ENCODE results near the gene KAT2B.

DNA sequence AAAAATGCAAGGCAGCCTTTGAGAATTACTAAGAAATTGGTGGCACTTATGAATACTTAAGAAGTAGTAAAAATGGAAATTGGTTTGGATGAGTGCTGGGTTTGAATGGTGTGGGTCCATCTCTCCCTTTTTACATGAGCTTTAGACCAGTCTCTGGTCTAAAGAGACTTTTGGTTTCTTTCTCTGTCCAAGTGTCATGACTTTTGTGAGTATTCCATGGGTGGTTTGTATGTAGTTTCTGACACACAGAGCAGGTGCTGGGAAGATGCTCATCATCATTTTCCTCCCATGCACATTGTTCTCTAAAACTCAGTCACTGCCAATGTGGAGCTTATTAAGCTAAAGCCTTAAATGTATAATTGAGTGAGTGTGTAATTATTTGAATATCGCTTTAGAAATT, 63.5 kb downstream of the KAT2B start:
- TF ChIP-seq, protein P1, sequence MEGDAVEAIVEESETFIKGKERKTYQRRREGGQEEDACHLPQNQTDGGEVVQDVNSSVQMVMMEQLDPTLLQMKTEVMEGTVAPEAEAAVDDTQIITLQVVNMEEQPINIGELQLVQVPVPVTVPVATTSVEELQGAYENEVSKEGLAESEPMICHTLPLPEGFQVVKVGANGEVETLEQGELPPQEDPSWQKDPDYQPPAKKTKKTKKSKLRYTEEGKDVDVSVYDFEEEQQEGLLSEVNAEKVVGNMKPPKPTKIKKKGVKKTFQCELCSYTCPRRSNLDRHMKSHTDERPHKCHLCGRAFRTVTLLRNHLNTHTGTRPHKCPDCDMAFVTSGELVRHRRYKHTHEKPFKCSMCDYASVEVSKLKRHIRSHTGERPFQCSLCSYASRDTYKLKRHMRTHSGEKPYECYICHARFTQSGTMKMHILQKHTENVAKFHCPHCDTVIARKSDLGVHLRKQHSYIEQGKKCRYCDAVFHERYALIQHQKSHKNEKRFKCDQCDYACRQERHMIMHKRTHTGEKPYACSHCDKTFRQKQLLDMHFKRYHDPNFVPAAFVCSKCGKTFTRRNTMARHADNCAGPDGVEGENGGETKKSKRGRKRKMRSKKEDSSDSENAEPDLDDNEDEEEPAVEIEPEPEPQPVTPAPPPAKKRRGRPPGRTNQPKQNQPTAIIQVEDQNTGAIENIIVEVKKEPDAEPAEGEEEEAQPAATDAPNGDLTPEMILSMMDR (IDR thresholded peaks at IDR 0.05 in 4 of 5, conservative IDR thresholded peaks at IDR 0.05 in 1 of 5), result no peak
- no peak for TF ChIP-seq POLR2A (IDR thresholded peaks at IDR 0.05)
